Sciatic nerve (tissue), 2 donors: ENCODE measurements around the gene LARGE1. TPM values are rescaled to one million over a fixed set of nuclear protein-coding genes. Genes with fewer than 3 reads are reported as not detected.
A peak's percentile ranks its signal among the peaks of the same experiment; 100 is the strongest.

Source experiments
- ATAC-seq: fragments of 200-7000 bp; cut with Tn5 transposase; one replicate; pipeline ENCODE4 v1.9.1; 2020; ENCODE audit warnings: mild to moderate bottlenecking, moderate library complexity
- DNase-seq: peaks from one replicate; pipeline ENCODE4 v3.0.0-alpha.2; 2020; ENCODE audit warnings: low spot score
- intact Hi-C: fragments of 100-400 bp; cut with DNase I; formaldehyde crosslinking; loops from one replicate; pipeline ENCODE4 v1.14.2; 2022
- total RNA-seq: library from RNA; stranded (reverse); fragmentation: NEBNext Ultra II Directional; extraction: Animal tissue kit (Norgen Biotek cat#: 25700); gene quantifications from one replicate; pipeline ENCODE4 v1.2.1, GENCODE V29; 2021
- donor health status: DM: no; HTN: no; CAD: no.
- donor health status: DM: no; HTN: no; CAD: no.

Gene LARGE1
- total RNA-seq, 1 donor from 2014 or later, result 39.4 TPM

- ATAC-seq, result no peak
- no peak for DNase-seq
- intact Hi-C loops, result no loop called here
Observed at GRCh38 chr22:33893512-33893911, 26.8 kb downstream of the LARGE1 start.

- intact Hi-C loops, result no loop called here
- ATAC-seq (no peak), DNase-seq (no peak)
Observed at GRCh38 chr22:33891992-33892391, 28.3 kb downstream of the LARGE1 start.

- DNase-seq, result no peak
- intact Hi-C loops, result no loop called here
- no peak for ATAC-seq
Observed at GRCh38 chr22:33891455-33891854, 28.8 kb downstream of the LARGE1 start.

GRCh38 chr22:33889748-33890147, 30.5 kb downstream of the LARGE1 start:
- intact Hi-C loops, result no loop called here
- DNase-seq (no peak), ATAC-seq (no peak)

- DNase-seq (no peak), ATAC-seq (no peak)
- intact Hi-C loops, result no loop called here
Observed at GRCh38 chr22:33888821-33889220, 31.5 kb downstream of the LARGE1 start.

- ATAC-seq (no peak), DNase-seq (no peak)
- intact Hi-C loops, result no loop called here
Observed at GRCh38 chr22:33887173-33887572, 33.1 kb downstream of the LARGE1 start.

GRCh38 chr22:33886696-33887095, 33.6 kb downstream of the LARGE1 start:
- DNase-seq (no peak), ATAC-seq (no peak)
- intact Hi-C loops, result no loop called here

GRCh38 chr22:33884829-33885228, 35.4 kb downstream of the LARGE1 start:
- ATAC-seq, result no peak
- no peak for DNase-seq
- intact Hi-C loops, result no loop called here

GRCh38 chr22:33883961-33884808, 36.1 kb downstream of the LARGE1 start:
- no peak for ATAC-seq
- intact Hi-C loops, result no loop called here
- no peak for DNase-seq

GRCh38 chr22:33883561-33883960, 36.7 kb downstream of the LARGE1 start:
- ATAC-seq (no peak), DNase-seq (no peak)
- intact Hi-C loops, result no loop called here

- ATAC-seq (no peak), DNase-seq (no peak)
- intact Hi-C loops, result no loop called here
Observed at GRCh38 chr22:33882991-33883390, 37.3 kb downstream of the LARGE1 start.

GRCh38 chr22:33880986-33881385, 39.3 kb downstream of the LARGE1 start:
- intact Hi-C loops, result no loop called here
- DNase-seq (no peak), ATAC-seq (no peak)

GRCh38 chr22:33879796-33880195, 40.5 kb downstream of the LARGE1 start:
- ATAC-seq (no peak), DNase-seq (no peak)
- intact Hi-C loops, result no loop called here

- peak; percentile 29 for ATAC-seq
Observed at GRCh38 chr22:33875316-33875715, 45.0 kb downstream of the LARGE1 start.

GRCh38 chr22:33874206-33874605, 46.1 kb downstream of the LARGE1 start:
- DNase-seq (no peak), ATAC-seq (no peak)
- intact Hi-C loops, result no loop called here

More at GRCh38 chr22:33875316-33875715, 45.0 kb downstream of the LARGE1 start:
- intact Hi-C loops, result no loop called here
- DNase-seq, result no peak

- peak; percentile 23 for ATAC-seq
- intact Hi-C loops, result no loop called here
Observed at GRCh38 chr22:33873666-33874065, 46.6 kb downstream of the LARGE1 start.

GRCh38 chr22:33873186-33873585, 47.1 kb downstream of the LARGE1 start:
- intact Hi-C loops, result no loop called here
- peak; percentile 48 for ATAC-seq

More at GRCh38 chr22:33873666-33874065, 46.6 kb downstream of the LARGE1 start:
- no peak for DNase-seq

GRCh38 chr22:33871935-33872334, 48.3 kb downstream of the LARGE1 start:
- intact Hi-C loops, result no loop called here
- DNase-seq, result no peak
- no peak for ATAC-seq

More at GRCh38 chr22:33873186-33873585, 47.1 kb downstream of the LARGE1 start:
- DNase-seq, result no peak

- ATAC-seq, result no peak
- intact Hi-C loops, result no loop called here
- no peak for DNase-seq
Observed at GRCh38 chr22:33869946-33870345, 50.3 kb downstream of the LARGE1 start.

GRCh38 chr22:33867971-33868370, 52.3 kb downstream of the LARGE1 start:
- intact Hi-C loops, result no loop called here
- ATAC-seq (no peak), DNase-seq (no peak)
